HG02938 (cell line): ENCODE data around the gene FN3K.

ENCODE experiments used
- ATAC-seq: cut with Tn5 transposase; IDR thresholded peaks from one replicate; pipeline ENCODE4 v1.9.1; 2021; ENCODE audit warnings: mild to moderate bottlenecking, moderate library complexity; ENCODE audit not compliant: unreplicated experiment

The FN3K gene

DNA sequence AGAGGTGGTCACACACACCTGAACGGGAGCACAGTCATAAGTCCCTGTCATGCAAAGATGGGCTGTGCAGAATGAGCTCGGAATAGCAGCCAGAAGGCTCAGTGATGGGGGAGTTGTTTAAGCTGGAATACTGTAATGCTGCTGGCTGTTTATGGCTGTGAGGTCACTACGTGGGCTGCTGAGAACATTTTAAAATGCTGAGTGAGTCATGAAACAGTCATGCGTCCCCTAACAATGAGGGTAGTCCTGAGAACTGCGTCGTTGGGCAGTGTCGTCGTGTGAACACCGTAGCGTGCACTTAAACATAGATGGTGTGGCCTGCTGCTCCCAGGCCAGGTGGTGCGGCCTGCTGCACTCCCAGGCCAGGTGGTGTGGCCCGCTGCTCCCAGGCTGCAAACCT lies 56.1 kb downstream of the FN3K start:
- ATAC-seq, result no peak

GRCh38 chr17:82793974-82794630 lies 58.7 kb downstream of the FN3K start:
- no peak for ATAC-seq

GRCh38 chr17:82794781-82795482 lies 59.5 kb downstream of the FN3K start:
- ATAC-seq, result no peak

- ATAC-seq, result no peak
These were observed 60.2 kb downstream of the FN3K start for GRCh38 chr17:82795615-82796014.

- no peak for ATAC-seq
These were observed 61.6 kb downstream of the FN3K start for GRCh38 chr17:82797061-82797460.

DNA sequence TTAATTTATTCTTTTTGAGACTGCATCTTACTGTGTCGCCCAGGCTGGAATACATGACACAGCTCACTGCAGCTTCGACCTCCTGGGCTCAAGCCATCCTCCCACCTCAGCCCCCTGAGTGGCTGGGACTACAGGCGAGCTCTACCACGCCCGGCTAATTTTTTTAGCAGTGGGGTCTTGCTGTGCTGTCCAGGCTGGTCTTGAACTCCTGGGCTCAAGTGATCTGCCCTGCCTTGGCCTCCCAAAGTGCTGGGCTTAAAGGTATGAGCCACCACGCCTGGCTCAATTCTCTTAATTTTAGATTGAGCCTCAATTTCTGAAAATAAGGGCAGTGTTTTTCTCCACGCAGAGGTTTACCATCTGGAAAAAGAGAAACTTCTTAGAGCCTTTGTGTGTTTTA lies 63.3 kb downstream of the FN3K start:
- ATAC-seq, result no peak

DNA sequence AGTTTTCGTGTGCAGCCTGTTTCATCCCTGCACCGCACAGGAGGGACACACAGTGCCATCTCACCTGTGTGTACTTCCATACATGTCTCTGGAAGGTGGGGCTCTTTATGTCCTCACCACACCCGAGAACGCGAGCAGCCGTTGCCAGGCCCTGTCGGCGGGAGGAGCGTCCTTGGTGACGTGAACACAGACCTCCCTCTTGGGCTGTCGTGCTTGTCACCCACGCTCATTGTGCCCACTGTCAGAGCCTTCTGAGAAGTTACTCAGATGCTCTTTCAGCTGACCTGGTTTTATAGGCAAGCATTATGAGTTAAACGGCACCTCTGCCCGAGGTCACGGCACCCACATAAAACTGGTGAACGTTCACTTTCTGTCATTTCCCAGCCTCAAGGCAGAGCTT lies 64.2 kb downstream of the FN3K start:
- no peak for ATAC-seq
